Common myeloid progenitor, CD34-positive (primary cell): Measurements from ENCODE around the gene AKT1. TPM values are rescaled to one million over a fixed set of nuclear protein-coding genes. Genes with fewer than 3 reads are reported as not detected.
A peak's percentile ranks its signal among the peaks of the same experiment; 100 is the strongest.

Experiments
- CTCF ChIA-PET: fragments of 350-600 bp; sonication (Branson Sonifier 250); formaldehyde crosslinking; loops from one replicate; lab custom pipeline; 2021; ENCODE audit warnings: antibody characterized with exemption; lab: Charles Lee
- POLR2A ChIA-PET: fragments of 350-600 bp; sonication (Branson Sonifier 250); formaldehyde crosslinking; loops from one replicate; lab custom pipeline; 2021; ENCODE audit warnings: antibody characterized with exemption; lab: Charles Lee
- DNase-seq, 3 donors: peaks; one replicate each; pipeline versions ENCODE4 v3.0.0 to v3.0.0-alpha.2; 2013
- H3K27ac ChIP-seq, 2 experiments: 1 replicate in 1 of 2; 2 replicates in 1 of 2; pipeline ENCODE4 v1.7.0; 2013; ENCODE audit warnings: inconsistent platforms in 2 of 2, low read length in 2 of 2, mild to moderate bottlenecking in 2 of 2, low read depth in 1 of 2, moderate library complexity in 1 of 2; ENCODE audit not compliant: severe bottlenecking in 2 of 2, insufficient read depth in 1 of 2, poor library complexity in 1 of 2
- H3K27me3 ChIP-seq, 5 experiments: replicated peaks in 2 of 5; 1 replicate in 3 of 5; 2 replicates in 2 of 5; pipeline versions ENCODE4 v1.6.1 to v1.7.0; 2013; ENCODE audit warnings: low read length in 4 of 5, mild to moderate bottlenecking in 2 of 5, moderate library complexity in 2 of 5, inconsistent platforms in 1 of 5; ENCODE audit not compliant: insufficient read depth in 5 of 5, control insufficient read depth in 4 of 5
- H3K36me3 ChIP-seq, 4 experiments: 1 replicate in 2 of 4; 2 replicates in 2 of 4; pipeline versions ENCODE4 v1.6.1 to v1.7.0; 2013; ENCODE audit warnings: low read length in 3 of 4, control low read depth in 1 of 4, mild to moderate bottlenecking in 1 of 4; ENCODE audit not compliant: control insufficient read depth in 4 of 4, insufficient read depth in 4 of 4
- H3K4me1 ChIP-seq, 4 experiments: 1 replicate in 3 of 4; 2 replicates in 1 of 4; pipeline versions ENCODE4 v1.6.1 to v1.7.1; 2013; ENCODE audit warnings: low read length in 3 of 4, mild to moderate bottlenecking in 3 of 4, control low read depth in 1 of 4, inconsistent platforms in 1 of 4, moderate library complexity in 1 of 4; ENCODE audit not compliant: control insufficient read depth in 4 of 4, insufficient read depth in 4 of 4; ENCODE audit errors: control extremely low read depth in 1 of 4
- H3K4me3 ChIP-seq, 7 experiments: 1 replicate in 4 of 7; 2 replicates in 3 of 7; pipeline versions ENCODE4 v1.5.1 to v1.7.0; 2013; ENCODE audit warnings: mild to moderate bottlenecking in 7 of 7, low read length in 6 of 7, moderate library complexity in 6 of 7, inconsistent platforms in 2 of 7, low read depth in 2 of 7, control low read depth in 1 of 7; ENCODE audit not compliant: insufficient read depth in 4 of 7, control insufficient read depth in 1 of 7; ENCODE audit errors: extremely low read depth in 1 of 7
- H3K9me3 ChIP-seq, 5 experiments: 1 replicate in 4 of 5; 2 replicates in 1 of 5; pipeline versions ENCODE4 v1.6.1 to v1.7.1; 2013; ENCODE audit warnings: low read length in 4 of 5, mild to moderate bottlenecking in 2 of 5, inconsistent platforms in 1 of 5, low read depth in 1 of 5, moderate library complexity in 1 of 5; ENCODE audit not compliant: control insufficient read depth in 4 of 5, insufficient read depth in 2 of 5; ENCODE audit errors: control extremely low read depth in 1 of 5
- WGBS: methylation state at CpG from one replicate; pipeline ENCODE4 v1.1.5; 2013; ENCODE audit not compliant: insufficient coverage; 5-methylcytosine and 5-hydroxymethylcytosine counted together
- polyA plus RNA-seq: library from polyadenylated mRNA; unstranded; fragments of 120-200 nt; gene quantifications from one replicate; pipeline ENCODE4 v1.2.1, GENCODE V29; 2013

Gene AKT1
- polyA plus RNA-seq, result 60.6 TPM

DNA sequence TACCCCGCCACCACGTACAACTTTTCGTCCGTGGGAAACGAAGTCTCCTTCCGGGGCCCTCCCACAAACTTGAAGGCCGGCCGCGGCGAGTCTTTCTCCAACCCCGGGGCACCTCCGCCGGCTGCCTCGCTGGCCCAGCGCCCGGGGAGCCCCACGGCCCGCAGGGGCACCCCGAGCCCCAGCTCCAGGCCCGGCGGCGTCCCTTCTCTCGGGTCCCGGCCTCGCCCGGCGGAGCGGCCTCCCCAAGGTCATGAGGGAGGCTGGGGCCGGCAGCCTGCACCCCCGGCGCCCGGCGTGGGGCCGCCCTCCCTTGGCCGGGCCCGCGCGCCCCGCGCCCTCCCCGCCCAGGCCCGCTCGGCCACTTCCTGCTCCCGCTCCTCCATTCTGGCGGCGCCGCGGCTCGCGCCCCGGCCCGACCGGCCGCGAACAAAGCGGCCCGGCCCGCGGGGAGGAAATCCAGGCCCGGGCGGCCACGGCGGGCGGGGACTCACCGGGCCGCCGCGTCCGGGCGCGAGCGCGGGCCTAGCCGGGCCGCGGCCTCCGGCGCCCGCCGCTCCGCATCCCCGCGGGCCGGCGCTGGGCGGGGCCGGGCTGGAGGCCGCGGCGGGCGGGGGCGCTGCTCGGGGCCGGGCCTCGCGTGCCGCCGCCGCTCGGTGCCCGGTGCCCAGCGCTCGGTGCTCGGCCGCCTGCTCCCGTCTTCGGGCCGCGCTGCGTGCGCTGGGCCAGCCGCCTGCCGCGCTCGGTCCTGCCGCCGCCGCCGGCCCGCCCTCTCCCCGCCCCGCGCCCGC lies at the start of gene AKT1:
TSS of gene AKT1 (minus strand) at position 756 of the 788 bp plus-strand sequence. CDS start 3,105 bp downstream, outside the sequence.
- under 1% methylated on average over 110 of the region's 124 CpGs for WGBS
- ChIA-PET CTCF (interaction anchor here (1.0 to 1.8 kb wide), 5 partner anchors 15 to 31 kb away, joined by 3 to 6 read pairs (median 3); no protein-coding TSS in a partner anchor), POLR2A (no interaction called here)
- peak within 1 kb of the TSS; percentile 39 to 81 (median 73) for H3K4me3 ChIP-seq
- DNase-seq, result no peak
- no peaks in the 10 kb centered on the region for H3K9me3 ChIP-seq
- H3K27me3 ChIP-seq, result no peaks in the 10 kb centered on the region
- H3K36me3 ChIP-seq, result peaks cover 3 to 30% (median 14%) of the 10 kb centered on the region in 4 experiments
- peak within 1 kb of the TSS in 1 of 2 experiments; percentile 75 for H3K27ac ChIP-seq
- H3K4me1 ChIP-seq, result peaks cover 0 to 57% (median 53%) of the 10 kb centered on the region in 4 experiments

DNA sequence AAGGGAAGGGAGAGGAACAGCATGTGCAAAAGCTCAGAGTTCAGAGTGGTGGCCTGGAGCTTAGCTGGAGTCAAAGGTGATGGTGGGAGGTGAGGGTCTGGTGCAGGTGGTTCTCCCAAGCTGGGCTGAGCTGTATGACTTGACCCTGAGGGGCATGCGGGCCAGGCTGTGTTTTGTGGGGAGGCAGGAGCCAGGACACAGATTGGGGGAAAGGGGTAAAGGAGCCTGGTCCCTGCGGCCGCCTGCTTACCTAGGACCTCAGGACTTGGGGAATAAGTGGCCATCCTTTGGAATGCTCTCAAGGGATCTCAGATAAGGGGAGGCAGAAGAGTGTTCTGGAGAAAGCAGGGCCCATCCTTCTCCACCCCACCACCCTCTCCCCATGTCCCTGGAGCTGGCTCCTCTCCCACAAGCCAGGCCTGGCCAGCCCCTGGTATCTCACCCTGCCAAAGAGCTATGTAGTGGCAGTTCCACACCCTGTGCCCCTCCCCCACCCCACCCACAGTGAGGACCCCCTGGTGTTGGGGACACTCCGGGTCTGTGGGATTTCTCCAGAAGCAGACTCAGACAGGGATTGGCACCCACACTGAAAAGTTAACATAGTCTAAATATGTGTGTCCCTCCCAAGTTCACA lies 49.6 kb upstream of the AKT1 start:
- no peaks in the 10 kb centered on the region for H3K9me3 ChIP-seq
- DNase-seq, result no peak
- ChIA-PET CTCF (interaction anchor here (1.8 to 2.5 kb wide), 2 partner anchors 19 to 76 kb away, joined by 4 to 6 read pairs; no protein-coding TSS in a partner anchor), POLR2A (no interaction called here)
- no peak overlapping the region for H3K27ac ChIP-seq
- H3K36me3 ChIP-seq, result no peaks in the 10 kb centered on the region
- WGBS, result 100% methylated on average over 1 of the region's 4 CpGs
- peaks cover 0 to 17% (median 6%) of the 10 kb centered on the region in 4 experiments for H3K4me1 ChIP-seq
- peaks cover 11 to 64% (median 36%) of the 10 kb centered on the region in 5 experiments for H3K27me3 ChIP-seq
- H3K4me3 ChIP-seq, result no peak overlapping the region

DNA sequence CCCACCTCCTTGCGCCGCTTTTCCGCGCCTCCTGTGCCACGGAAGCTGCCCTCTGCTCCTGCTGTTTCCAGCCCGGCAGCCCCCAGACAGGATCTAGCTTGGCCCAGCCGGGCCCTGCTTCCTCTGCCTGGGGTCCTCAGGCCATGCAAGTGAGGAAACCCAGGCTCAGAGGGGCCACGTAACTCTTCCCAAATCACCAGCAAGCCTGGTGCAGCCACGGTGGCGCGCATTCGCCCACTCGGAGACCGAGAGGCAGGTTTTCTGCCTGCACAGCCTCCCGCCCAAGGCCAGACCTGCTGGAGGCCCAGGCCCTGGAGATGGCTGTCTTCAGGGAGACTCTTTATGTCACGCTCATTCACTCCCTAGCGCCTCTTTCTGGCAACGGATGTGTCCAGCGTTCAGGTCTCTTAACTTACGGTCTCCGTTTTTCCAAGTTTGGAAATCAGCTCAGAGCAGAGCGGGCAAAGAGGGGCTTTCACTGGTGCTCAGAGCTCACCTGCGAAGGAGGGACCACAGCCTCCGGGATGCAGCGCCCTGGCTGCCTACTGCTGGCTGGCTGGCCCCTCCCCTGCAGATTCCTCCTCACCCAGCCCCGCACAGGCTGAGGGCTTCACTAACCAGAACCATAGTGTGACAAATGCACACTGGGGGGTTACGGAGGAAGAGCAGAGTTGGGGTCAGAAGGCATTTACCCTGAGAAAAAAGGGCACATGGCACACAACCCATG lies 48.9 kb upstream of the AKT1 start:
- H3K4me1 ChIP-seq, result peaks cover 0 to 17% (median 6%) of the 10 kb centered on the region in 4 experiments
- H3K4me3 ChIP-seq, result peak overlapping the region in 3 of 7 experiments; percentile 50 to 63 (median 55)
- no peaks in the 10 kb centered on the region for H3K9me3 ChIP-seq
- WGBS, result 14% methylated on average over 27 of the region's 27 CpGs
- peak in 1 of 3 donors; percentile 17 for DNase-seq
- CTCF ChIA-PET, result interaction anchor here (2.5 kb wide), 1 partner anchor 76 kb away, joined by 6 read pairs; no protein-coding TSS in a partner anchor
- H3K27ac ChIP-seq, result no peak overlapping the region
- peaks cover 11 to 64% (median 36%) of the 10 kb centered on the region in 5 experiments for H3K27me3 ChIP-seq
- H3K36me3 ChIP-seq, result no peaks in the 10 kb centered on the region
- POLR2A ChIA-PET, result no interaction called here

DNA sequence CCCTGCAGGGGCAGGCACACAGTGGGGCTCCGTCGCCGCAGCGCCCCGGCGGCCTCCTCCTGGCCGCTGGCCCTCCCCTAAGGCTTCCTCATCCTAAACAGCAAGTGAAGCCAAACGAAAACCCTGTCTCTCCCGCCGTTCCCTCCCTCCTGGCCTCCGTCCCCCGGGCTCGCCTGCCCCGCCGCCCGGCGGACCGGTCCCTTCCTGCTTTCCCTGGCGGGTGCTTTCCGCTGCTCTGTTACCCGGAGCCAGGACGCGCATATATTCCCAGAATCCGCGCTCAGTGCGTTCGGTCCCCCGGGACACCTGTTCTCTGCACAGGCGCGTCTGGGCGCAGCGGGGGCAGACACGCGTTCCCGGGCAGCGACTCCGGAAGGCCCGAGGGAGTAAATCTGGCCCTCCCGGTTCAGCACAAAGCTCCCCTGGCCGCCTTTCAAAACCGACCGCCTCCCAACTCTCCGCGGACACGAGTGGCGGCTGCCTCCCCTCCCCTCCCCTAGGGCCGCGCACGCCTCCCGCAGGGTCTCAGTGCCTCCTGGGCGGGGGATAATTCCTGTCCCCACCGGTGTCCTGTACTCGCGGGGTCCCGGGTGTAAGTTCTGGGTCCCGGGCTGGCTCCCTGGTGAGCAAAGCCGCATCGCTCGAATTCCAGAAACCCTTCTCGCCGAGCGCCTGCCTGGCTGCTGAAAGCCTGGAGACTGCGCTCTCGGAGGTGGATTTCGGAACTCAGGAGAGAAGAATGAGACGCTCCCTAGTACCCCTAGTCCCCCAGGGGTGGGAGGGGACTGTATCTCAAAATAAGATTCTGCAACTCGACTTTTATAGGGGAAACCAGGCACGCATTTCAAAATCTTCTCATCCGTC lies 48.1 kb upstream of the AKT1 start:
- H3K9me3 ChIP-seq, result no peaks in the 10 kb centered on the region
- ChIA-PET CTCF (interaction anchor here (2.5 kb wide), 1 partner anchor 75 kb away, joined by 6 read pairs; no protein-coding TSS in a partner anchor), POLR2A (no interaction called here)
- H3K4me1 ChIP-seq, result peaks cover 0 to 17% (median 6%) of the 10 kb centered on the region in 4 experiments
- DNase-seq, result no peak
- H3K4me3 ChIP-seq, result peak overlapping the region in 3 of 7 experiments; percentile 50 to 63 (median 55)
- H3K36me3 ChIP-seq, result no peaks in the 10 kb centered on the region
- peaks cover 11 to 64% (median 36%) of the 10 kb centered on the region in 5 experiments for H3K27me3 ChIP-seq
- H3K27ac ChIP-seq, result no peak overlapping the region
- 2% methylated on average over 67 of the region's 69 CpGs for WGBS

DNA sequence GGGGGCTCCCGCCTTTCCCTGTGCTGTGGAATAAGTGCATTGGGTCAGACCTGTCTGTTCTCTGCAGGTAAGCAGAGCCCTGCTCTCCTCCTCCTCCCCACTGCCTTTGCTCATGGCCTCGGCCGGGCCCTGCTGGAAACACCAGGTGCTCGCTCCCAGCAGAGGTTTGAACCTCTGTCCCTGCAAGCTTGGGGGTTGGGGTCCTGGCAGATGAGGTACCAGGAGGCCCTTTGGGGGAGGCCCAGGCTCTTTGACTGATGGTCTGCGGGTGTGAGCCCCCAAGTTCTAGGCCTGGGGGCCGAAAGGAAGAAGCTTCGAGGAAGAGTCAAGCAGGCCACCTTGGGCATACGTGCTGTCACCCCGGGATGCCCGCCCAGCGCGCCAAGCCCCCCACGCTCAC lies 47.5 kb upstream of the AKT1 start:
- CTCF ChIA-PET, result interaction anchor here (1.0 to 2.5 kb wide), 2 partner anchors 26 to 74 kb away, joined by 3 to 6 read pairs; no protein-coding TSS in a partner anchor
- Histone ChIP-seq H3K27me3 (peaks cover 11 to 64% (median 36%) of the 10 kb centered on the region in 5 experiments), H3K27ac (no peak overlapping the region), H3K36me3 (no peaks in the 10 kb centered on the region), H3K9me3 (no peaks in the 10 kb centered on the region), H3K4me1 (peaks cover 0 to 17% (median 6%) of the 10 kb centered on the region in 4 experiments), H3K4me3 (peak overlapping the region in 1 of 7 experiments; percentile 63)
- WGBS, result 42% methylated on average over 10 of the region's 13 CpGs
- POLR2A ChIA-PET, result no interaction called here
- DNase-seq, result no peak

DNA sequence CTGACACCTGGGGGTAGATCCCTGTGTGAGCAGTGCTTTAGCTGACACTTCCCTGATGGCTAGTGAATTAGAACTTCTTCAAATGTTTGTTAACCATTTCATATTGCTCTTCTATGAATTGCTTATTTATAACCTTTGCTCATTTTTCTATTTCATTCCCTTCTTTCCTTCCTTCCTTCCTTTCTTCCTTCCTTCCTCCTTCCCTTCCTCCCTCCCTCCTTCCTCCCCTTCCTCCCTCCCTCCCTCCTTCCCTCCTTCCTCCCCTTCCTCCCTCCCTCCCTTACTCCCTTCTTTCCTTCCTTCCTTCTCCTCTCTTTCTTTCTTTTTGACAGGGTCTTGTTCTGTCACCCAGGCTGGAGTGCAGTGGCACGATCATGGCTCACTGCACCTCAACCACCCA lies 46.2 kb upstream of the AKT1 start:
- Histone ChIP-seq H3K4me3 (no peak overlapping the region), H3K27me3 (peaks cover 11 to 59% (median 35%) of the 10 kb centered on the region in 5 experiments), H3K4me1 (peaks cover 0 to 17% (median 6%) of the 10 kb centered on the region in 4 experiments), H3K27ac (no peak overlapping the region), H3K9me3 (no peaks in the 10 kb centered on the region), H3K36me3 (no peaks in the 10 kb centered on the region)
- ChIA-PET CTCF (no interaction called here), POLR2A (no interaction called here)
- DNase-seq, result no peak
- no CpG with 5 or more reads among the region's 1 CpG for WGBS
